LNCaP clone FGC (cell line): Measurements from ENCODE around the gene CROT.

Experiments used
- DNase-seq: peaks from one replicate; pipeline ENCODE4 v3.0.0-alpha.2; 2011; ENCODE audit warnings: low read depth
- H3K4me3 ChIP-seq: 2 replicates; pipeline ENCODE4 v1.5.1; 2011; ENCODE audit warnings: mild to moderate bottlenecking, low read depth, low read length, control low read depth
- TF ChIP-seq, protein P1 (sequence below): IDR thresholded peaks from 2 replicates; pipeline ENCODE4 v1.5.1; 2012; ENCODE audit warnings: mild to moderate bottlenecking; ENCODE audit not compliant: control insufficient read depth, insufficient read depth; ENCODE audit errors: extremely low read depth

The CROT gene

DNA sequence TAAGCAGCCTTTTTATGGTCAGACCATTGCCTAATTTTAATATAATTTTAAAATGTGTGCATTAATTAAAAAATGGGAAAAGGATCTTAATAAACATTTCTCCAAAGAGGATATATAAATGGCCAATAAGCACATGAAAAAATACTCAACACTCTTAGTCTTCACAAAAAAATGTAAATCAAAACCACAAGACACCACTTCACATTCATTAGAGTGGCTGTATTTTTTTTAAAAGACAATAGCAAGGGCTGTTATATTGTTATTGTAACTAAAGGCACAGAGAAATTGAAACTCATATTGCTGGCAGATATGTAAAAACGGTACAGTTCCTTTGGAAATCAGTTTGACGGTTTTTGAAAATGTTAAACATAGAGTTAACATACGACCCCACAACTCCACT, 3.2 kb upstream of the CROT start:
- TF ChIP-seq, protein P1, sequence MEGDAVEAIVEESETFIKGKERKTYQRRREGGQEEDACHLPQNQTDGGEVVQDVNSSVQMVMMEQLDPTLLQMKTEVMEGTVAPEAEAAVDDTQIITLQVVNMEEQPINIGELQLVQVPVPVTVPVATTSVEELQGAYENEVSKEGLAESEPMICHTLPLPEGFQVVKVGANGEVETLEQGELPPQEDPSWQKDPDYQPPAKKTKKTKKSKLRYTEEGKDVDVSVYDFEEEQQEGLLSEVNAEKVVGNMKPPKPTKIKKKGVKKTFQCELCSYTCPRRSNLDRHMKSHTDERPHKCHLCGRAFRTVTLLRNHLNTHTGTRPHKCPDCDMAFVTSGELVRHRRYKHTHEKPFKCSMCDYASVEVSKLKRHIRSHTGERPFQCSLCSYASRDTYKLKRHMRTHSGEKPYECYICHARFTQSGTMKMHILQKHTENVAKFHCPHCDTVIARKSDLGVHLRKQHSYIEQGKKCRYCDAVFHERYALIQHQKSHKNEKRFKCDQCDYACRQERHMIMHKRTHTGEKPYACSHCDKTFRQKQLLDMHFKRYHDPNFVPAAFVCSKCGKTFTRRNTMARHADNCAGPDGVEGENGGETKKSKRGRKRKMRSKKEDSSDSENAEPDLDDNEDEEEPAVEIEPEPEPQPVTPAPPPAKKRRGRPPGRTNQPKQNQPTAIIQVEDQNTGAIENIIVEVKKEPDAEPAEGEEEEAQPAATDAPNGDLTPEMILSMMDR = no peak
- no peak overlapping the region for H3K4me3 ChIP-seq
- no peak for DNase-seq

DNA sequence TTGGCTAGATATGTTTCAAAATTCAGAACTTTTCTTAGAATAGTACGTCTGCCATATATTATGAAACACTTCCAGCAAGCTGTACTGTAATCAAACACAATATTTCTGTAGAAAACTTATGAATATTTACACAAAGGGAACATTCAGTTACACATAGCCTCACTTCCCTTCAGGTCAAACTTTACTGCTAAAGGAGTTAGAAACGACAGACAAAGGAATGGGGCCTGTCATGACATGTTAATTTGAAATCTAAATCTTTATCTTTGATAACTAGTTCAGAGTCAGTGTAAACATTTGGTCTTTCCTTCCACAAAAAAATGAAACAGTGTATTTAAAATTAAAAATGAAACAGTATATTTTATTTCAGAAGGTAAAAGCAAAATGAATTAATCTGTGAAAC, 1.0 kb upstream of the CROT start:
- DNase-seq = peak; percentile 69
- peak overlapping the region; percentile 62 for H3K4me3 ChIP-seq
- TF ChIP-seq, protein P1 = no peak

DNA sequence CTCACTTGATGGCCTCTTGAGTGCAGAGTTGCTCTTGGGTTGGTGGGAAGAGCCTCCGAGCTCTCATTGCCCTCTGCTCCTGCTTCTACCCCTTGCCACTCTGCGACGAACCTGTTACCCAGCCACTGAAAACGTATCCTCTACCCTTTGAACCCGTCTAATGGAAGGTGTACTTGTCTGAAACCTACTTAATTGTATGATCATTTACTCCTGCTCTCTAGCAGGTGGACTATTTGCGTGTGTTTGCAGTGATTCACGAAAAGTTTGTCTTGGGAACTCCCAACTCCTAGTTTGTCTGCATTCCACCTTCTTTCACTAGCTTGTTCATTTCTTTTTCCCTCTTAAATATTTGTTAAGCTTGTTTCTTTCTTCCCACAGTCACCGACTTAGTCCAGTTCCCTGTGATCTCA, 503 bp downstream of the CROT start:
- H3K4me3 ChIP-seq = peak overlapping the region; percentile 62
- TF ChIP-seq, protein P1 = no peak
- no peak for DNase-seq

DNA sequence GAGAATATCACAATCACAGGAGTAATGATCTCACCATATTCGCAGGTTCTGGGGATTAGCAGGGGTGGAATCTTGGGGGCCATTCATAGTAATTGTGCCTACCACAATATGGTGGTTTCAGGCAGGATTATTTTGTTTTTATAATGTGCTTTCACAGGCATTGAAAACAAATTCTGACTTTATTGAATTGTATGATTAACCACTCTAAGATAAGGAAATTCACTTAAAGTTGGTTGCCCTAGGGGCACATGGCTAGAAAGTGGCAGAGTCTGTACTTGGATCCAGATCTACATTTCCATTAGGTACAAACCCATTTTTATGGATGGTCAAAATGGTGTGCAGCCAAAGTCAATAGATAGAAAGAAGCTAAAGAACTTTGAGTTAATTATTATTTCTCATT, 1.7 kb downstream of the CROT start:
- no peak overlapping the region for H3K4me3 ChIP-seq
- TF ChIP-seq, protein P1 = no peak
- DNase-seq = no peak

DNA sequence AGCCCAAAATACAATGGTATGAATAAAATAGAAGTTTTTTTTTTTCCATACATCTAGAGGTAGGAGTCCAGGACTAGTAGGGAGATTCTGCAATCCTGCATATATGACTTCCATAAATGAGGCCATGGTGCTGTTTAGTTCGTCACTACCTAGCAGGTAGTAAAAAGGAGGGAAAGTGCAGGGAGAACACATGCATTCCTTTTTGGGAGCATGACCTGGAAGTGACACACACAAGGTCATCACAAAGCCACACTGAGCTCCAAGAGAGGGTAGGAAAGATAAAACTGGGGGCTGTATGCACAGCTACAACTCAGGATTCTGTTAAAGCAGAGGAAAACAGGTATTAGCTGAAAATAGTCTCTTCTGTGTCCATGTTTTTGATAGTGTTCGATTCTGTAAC, 2.2 kb downstream of the CROT start:
- DNase-seq = no peak
- TF ChIP-seq, protein P1 = no peak
- no peak overlapping the region for H3K4me3 ChIP-seq

DNA sequence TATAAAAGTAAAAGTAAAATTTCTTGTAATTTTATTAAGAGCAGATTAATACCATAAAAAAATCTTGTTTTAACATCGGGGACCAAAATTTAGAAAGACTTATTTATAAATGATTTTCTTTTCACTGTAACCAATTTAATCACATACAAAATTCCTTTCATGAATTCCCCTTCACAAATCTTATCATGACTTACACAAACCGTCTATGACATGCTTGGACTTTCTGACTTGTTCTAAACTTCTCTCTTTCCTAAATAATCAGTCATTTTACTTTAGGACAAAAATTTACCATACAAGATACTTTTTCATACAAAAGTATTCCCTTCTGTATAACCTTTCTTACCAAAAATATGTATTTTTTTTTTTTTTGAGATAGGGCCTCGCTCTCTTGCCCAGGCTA, 9.3 kb downstream of the CROT start:
- TF ChIP-seq, protein P1 = no peak
- DNase-seq = no peak
- H3K4me3 ChIP-seq = no peak overlapping the region

DNA sequence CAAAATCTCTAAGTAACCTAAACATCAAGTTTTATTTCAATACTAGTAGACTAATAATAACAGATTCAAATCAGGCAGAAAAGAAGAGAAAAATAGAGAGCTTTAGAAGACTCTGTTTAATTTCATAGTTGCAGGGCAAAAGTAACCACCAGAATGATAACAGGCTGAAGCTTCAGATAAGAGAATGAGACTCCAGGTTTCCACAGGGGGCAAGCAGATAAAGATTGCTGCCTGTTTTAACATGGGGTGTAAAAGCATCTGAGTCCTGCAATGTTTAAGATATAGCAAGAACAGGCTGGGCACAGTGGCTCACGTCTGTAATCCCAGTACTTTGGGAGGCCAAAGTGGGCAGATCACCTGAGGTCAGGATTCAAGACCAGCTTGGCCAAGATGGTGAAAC, 11.0 kb downstream of the CROT start:
- DNase-seq = no peak
- TF ChIP-seq, protein P1 = no peak
- no peak overlapping the region for H3K4me3 ChIP-seq
